Measurements from ENCODE around the gene CLBA1. TPM values are rescaled to one million over a fixed set of nuclear protein-coding genes. Genes with fewer than 3 reads are reported as not detected.
"Not testable (repeated sequence)": the region's sequence is repeated elsewhere in the genome, so short reads cannot be mapped to it uniquely, and the experiment has no call there.

CLBA1 gene
- total and polyA plus RNA-seq, 3 donors from 2014 or later: 27.6 to 53.9 (median 47.6) TPM

GRCh38 chr14:105034315-105035039, 48.9 kb downstream of the CLBA1 start:
- Histone ChIP-seq H3K9me3 (no peaks in the 10 kb centered on the region), H3K27me3 (no peaks in the 10 kb centered on the region), H3K36me3 (ENCODE audit: low read depth, missing control alignments) (no peaks in the 10 kb centered on the region), H3K4me3 (peak overlapping the region in 1 of 2 donors; percentile 59), H3K4me1 (no peaks in the 10 kb centered on the region), H3K27ac (no peak overlapping the region)
- TF ChIP-seq POLR2A (IDR thresholded peaks at IDR 0.05) (no peak), CTCF (IDR thresholded peaks at IDR 0.05) (no peak)
- 53 to 68% methylated on average over 17 of the region's 17 CpGs for WGBS, 2 donors
- intact Hi-C loops (cut with DNase I; ENCODE audit: low total_unique reads): no loop called here
- DNase-seq: no peak

GRCh38 chr14:105035616-105036015, 50.0 kb downstream of the CLBA1 start:
- H3K9me3 ChIP-seq; H3K27me3 ChIP-seq; H3K27ac ChIP-seq; DNase-seq; intact Hi-C loops (cut with DNase I; ENCODE audit: low total_unique reads); H3K36me3 ChIP-seq (ENCODE audit: low read depth, missing control alignments); H3K4me3 ChIP-seq; H3K4me1 ChIP-seq: not testable (repeated sequence)
- 90 to 93% methylated on average over 2 of the region's 2 CpGs for whole genome bisulfite sequencing, 2 donors

GRCh38 chr14:105039458-105040205, 54.0 kb downstream of the CLBA1 start:
- 76 to 82% methylated on average over 14 of the region's 14 CpGs for WGBS, 2 donors
- no peak for TF ChIP-seq CTCF (IDR thresholded peaks at IDR 0.05)
- TF ChIP-seq POLR2A (IDR thresholded peaks at IDR 0.05): no peak
- intact Hi-C loops (cut with DNase I; ENCODE audit: low total_unique reads): loop anchor here (10.0 kb wide), 2 partner anchors 145 to 275 kb away; no protein-coding TSS in a partner anchor

GRCh38 chr14:105041841-105042765, 56.5 kb downstream of the CLBA1 start:
- no peaks in the 10 kb centered on the region for H3K9me3 ChIP-seq
- WGBS, 2 donors: 84 to 85% methylated on average over 26 to 28 of the region's 28 CpGs
- H3K27ac ChIP-seq: no peak overlapping the region
- no peaks in the 10 kb centered on the region for H3K27me3 ChIP-seq
- no peak for DNase-seq
- no peaks in the 10 kb centered on the region for H3K36me3 ChIP-seq (ENCODE audit: low read depth, missing control alignments)
- intact Hi-C loops (cut with DNase I; ENCODE audit: low total_unique reads): loop anchor here (10.0 kb wide), 2 partner anchors 147 to 277 kb away; no protein-coding TSS in a partner anchor
- H3K4me1 ChIP-seq: no peaks in the 10 kb centered on the region
- TF ChIP-seq POLR2A (IDR thresholded peaks at IDR 0.05) (no peak), CTCF (IDR thresholded peaks at IDR 0.05) (no peak)
- H3K4me3 ChIP-seq: no peak overlapping the region

More at GRCh38 chr14:105039458-105040205, 54.0 kb downstream of the CLBA1 start:
- Histone ChIP-seq H3K9me3 (no peaks in the 10 kb centered on the region), H3K36me3 (ENCODE audit: low read depth, missing control alignments) (no peaks in the 10 kb centered on the region), H3K4me1 (no peaks in the 10 kb centered on the region), H3K27ac (no peak overlapping the region), H3K4me3 (no peak overlapping the region), H3K27me3 (no peaks in the 10 kb centered on the region)
- no peak for DNase-seq

Data from testis (tissue), 3 donors.